Measurements from ENCODE around the gene CEMIP. TPM values are rescaled to one million over a fixed set of nuclear protein-coding genes. Genes with fewer than 3 reads are reported as not detected.

Gene CEMIP, protein sequence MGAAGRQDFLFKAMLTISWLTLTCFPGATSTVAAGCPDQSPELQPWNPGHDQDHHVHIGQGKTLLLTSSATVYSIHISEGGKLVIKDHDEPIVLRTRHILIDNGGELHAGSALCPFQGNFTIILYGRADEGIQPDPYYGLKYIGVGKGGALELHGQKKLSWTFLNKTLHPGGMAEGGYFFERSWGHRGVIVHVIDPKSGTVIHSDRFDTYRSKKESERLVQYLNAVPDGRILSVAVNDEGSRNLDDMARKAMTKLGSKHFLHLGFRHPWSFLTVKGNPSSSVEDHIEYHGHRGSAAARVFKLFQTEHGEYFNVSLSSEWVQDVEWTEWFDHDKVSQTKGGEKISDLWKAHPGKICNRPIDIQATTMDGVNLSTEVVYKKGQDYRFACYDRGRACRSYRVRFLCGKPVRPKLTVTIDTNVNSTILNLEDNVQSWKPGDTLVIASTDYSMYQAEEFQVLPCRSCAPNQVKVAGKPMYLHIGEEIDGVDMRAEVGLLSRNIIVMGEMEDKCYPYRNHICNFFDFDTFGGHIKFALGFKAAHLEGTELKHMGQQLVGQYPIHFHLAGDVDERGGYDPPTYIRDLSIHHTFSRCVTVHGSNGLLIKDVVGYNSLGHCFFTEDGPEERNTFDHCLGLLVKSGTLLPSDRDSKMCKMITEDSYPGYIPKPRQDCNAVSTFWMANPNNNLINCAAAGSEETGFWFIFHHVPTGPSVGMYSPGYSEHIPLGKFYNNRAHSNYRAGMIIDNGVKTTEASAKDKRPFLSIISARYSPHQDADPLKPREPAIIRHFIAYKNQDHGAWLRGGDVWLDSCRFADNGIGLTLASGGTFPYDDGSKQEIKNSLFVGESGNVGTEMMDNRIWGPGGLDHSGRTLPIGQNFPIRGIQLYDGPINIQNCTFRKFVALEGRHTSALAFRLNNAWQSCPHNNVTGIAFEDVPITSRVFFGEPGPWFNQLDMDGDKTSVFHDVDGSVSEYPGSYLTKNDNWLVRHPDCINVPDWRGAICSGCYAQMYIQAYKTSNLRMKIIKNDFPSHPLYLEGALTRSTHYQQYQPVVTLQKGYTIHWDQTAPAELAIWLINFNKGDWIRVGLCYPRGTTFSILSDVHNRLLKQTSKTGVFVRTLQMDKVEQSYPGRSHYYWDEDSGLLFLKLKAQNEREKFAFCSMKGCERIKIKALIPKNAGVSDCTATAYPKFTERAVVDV (N-terminal part only)
- total RNA-seq (2.1 and 2.3 TPM in 2 replicates), polyA plus RNA-seq (3.5 and 4.4 TPM in 2 replicates)

DNA sequence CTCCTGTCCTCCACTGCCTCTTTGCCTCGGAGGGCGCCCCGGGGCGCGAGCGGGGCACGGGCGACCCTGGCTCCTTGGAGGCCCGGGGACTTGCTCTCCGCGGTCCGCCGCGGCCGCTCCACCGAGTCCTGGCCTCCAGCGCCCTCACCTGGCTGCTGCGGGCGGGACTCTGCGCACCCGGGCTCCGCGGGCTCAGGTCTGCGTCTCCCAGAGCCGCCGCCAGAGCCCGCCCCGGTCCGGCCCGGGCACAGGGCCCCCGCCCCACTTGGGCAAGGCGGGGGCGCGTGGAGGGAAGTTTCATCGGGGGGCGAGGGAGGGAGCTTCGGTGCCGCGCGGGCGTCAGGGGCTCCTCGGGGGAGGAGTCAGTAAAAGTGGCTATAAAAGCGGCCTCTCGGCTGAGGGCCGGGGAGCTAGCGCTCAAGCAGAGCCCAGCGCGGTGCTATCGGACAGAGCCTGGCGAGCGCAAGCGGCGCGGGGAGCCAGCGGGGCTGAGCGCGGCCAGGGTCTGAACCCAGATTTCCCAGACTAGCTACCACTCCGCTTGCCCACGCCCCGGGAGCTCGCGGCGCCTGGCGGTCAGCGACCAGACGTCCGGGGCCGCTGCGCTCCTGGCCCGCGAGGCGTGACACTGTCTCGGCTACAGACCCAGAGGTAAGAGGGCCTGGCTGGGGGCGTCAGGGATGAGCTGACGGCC, at the start of gene CEMIP:
Gene CEMIP, plus strand, starts transcription at position 407 of the 694 bp plus-strand sequence. CDS start 94,510 bp downstream, outside the sequence.
- DNase-seq (ENCODE audit: low spot score) = peak; percentile 91
- H2AFZ ChIP-seq = no peak within 1 kb of the TSS

DNA sequence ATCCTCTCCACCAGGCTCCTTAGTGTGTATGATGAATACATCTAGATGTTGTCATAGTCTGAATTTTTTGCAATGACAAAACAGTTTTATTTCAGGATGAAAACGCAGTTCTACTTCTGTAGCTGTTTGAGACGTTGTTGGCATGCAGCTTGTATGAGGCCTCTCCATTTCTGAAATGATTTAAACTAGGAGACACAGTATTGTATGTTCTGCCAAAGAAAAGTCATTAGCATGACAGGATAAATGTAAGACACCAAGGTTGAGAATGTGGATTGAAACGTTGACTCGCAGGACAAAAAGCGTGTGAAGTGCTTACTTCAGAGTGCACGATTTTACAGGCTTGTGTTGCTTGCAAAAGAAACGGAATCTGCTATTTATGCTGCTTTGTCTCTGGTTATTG, 48.8 kb upstream of the CEMIP start:
- peaks cover 82% of the 10 kb centered on the region for H3K79me2 ChIP-seq
- no peaks in the 10 kb centered on the region for H3K9me3 ChIP-seq (ENCODE audit: low read depth)
- WGBS (ENCODE audit: low lambda C conversion rate, missing lambda C conversion rate) = 86% methylated on average over 7 of the region's 7 CpGs
- H3K9me2 ChIP-seq (replicated peaks; ENCODE audit: insufficient read depth) = no peaks in the 10 kb centered on the region
- H3K4me2 ChIP-seq = no peak overlapping the region
- H3K4me1 ChIP-seq (ENCODE audit: insufficient read depth) = peaks cover 7% of the 10 kb centered on the region
- H3K36me3 ChIP-seq (replicated peaks; ENCODE audit: insufficient read depth, low read depth) = no peaks in the 10 kb centered on the region
- H3K27me3 ChIP-seq = no peaks in the 10 kb centered on the region
- DNase-seq (ENCODE audit: low spot score) = no peak
- H4K20me1 ChIP-seq (ENCODE audit: insufficient read depth, poor library complexity, severe bottlenecking) = peaks cover 24% of the 10 kb centered on the region
- H3K4me3 ChIP-seq = no peak overlapping the region
- H2AFZ ChIP-seq = no peak overlapping the region
- TF ChIP-seq EZH2 (IDR thresholded peaks at IDR 0.05; ENCODE audit: borderline replicate concordance) = no peak
- TF ChIP-seq EZH2phosphoT487 (IDR thresholded peaks at IDR 0.05; ENCODE audit: low read depth, severe bottlenecking, unreplicated experiment) = no peak
- TF ChIP-seq, protein P1, sequence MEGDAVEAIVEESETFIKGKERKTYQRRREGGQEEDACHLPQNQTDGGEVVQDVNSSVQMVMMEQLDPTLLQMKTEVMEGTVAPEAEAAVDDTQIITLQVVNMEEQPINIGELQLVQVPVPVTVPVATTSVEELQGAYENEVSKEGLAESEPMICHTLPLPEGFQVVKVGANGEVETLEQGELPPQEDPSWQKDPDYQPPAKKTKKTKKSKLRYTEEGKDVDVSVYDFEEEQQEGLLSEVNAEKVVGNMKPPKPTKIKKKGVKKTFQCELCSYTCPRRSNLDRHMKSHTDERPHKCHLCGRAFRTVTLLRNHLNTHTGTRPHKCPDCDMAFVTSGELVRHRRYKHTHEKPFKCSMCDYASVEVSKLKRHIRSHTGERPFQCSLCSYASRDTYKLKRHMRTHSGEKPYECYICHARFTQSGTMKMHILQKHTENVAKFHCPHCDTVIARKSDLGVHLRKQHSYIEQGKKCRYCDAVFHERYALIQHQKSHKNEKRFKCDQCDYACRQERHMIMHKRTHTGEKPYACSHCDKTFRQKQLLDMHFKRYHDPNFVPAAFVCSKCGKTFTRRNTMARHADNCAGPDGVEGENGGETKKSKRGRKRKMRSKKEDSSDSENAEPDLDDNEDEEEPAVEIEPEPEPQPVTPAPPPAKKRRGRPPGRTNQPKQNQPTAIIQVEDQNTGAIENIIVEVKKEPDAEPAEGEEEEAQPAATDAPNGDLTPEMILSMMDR (IDR thresholded peaks at IDR 0.05; ENCODE audit: poor library complexity) = no peak
- no peak overlapping the region for H3K27ac ChIP-seq

More for the DNA sequence above, at the start of gene CEMIP:
- Histone ChIP-seq H4K20me1 (ENCODE audit: insufficient read depth, poor library complexity, severe bottlenecking) (no peaks in the 10 kb centered on the region), H3K9me3 (ENCODE audit: low read depth) (no peaks in the 10 kb centered on the region), H3K36me3 (replicated peaks; ENCODE audit: insufficient read depth, low read depth) (no peaks in the 10 kb centered on the region), H3K9me2 (replicated peaks; ENCODE audit: insufficient read depth) (no peaks in the 10 kb centered on the region), H3K4me1 (ENCODE audit: insufficient read depth) (peaks cover 18% of the 10 kb centered on the region), H3K27me3 (peaks cover 35% of the 10 kb centered on the region), H3K27ac (no peak within 1 kb of the TSS), H3K79me2 (no peaks in the 10 kb centered on the region), H3K4me2 (peak within 1 kb of the TSS; percentile 100), H3K4me3 (peak within 1 kb of the TSS; percentile 62)
- 1% methylated on average over 42 of the region's 75 CpGs for WGBS (ENCODE audit: low lambda C conversion rate, missing lambda C conversion rate)
- TF ChIP-seq EZH2phosphoT487 (IDR thresholded peaks at IDR 0.05; ENCODE audit: low read depth, severe bottlenecking, unreplicated experiment) = no peak
- TF ChIP-seq, protein P1 (IDR thresholded peaks at IDR 0.05; ENCODE audit: poor library complexity) = peak; percentile 88

DNA sequence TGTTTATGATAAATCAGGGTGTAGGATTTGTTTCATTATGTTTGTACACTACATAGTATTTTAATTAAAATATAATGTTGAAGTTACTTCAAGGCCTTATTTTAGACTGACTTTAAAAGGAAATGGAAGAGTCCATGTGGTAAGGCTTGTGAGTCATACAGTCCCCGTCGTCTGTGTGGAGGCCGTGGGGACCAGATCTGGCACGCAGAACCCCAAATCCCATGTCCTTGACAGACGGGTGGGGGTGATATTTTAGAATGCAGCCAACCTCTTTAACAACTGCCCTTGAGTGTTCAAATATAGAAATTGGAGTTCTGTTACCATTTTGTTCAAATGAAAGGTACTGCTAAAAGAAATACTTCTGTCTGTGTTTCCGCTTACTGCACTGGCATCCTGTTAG, 48.2 kb upstream of the CEMIP start:
- no peak for DNase-seq (ENCODE audit: low spot score)
- TF ChIP-seq, protein P1 (IDR thresholded peaks at IDR 0.05; ENCODE audit: poor library complexity) = no peak
- TF ChIP-seq EZH2 (IDR thresholded peaks at IDR 0.05; ENCODE audit: borderline replicate concordance) (no peak), EZH2phosphoT487 (IDR thresholded peaks at IDR 0.05; ENCODE audit: low read depth, severe bottlenecking, unreplicated experiment) (no peak)
- no peak overlapping the region for H3K27ac ChIP-seq
- H3K27me3 ChIP-seq = no peaks in the 10 kb centered on the region
- H3K36me3 ChIP-seq (replicated peaks; ENCODE audit: insufficient read depth, low read depth) = no peaks in the 10 kb centered on the region
- H3K79me2 ChIP-seq = peaks cover 83% of the 10 kb centered on the region
- H2AFZ ChIP-seq = no peak overlapping the region
- WGBS (ENCODE audit: low lambda C conversion rate, missing lambda C conversion rate) = 77% methylated on average over 6 of the region's 6 CpGs
- H3K4me3 ChIP-seq = no peak overlapping the region
- H3K9me3 ChIP-seq (ENCODE audit: low read depth) = no peaks in the 10 kb centered on the region
- H3K4me1 ChIP-seq (ENCODE audit: insufficient read depth) = peaks cover 7% of the 10 kb centered on the region
- no peak overlapping the region for H3K4me2 ChIP-seq
- no peaks in the 10 kb centered on the region for H3K9me2 ChIP-seq (replicated peaks; ENCODE audit: insufficient read depth)
- peaks cover 24% of the 10 kb centered on the region for H4K20me1 ChIP-seq (ENCODE audit: insufficient read depth, poor library complexity, severe bottlenecking)
